ENCODE data around the gene SNX25.

DNA sequence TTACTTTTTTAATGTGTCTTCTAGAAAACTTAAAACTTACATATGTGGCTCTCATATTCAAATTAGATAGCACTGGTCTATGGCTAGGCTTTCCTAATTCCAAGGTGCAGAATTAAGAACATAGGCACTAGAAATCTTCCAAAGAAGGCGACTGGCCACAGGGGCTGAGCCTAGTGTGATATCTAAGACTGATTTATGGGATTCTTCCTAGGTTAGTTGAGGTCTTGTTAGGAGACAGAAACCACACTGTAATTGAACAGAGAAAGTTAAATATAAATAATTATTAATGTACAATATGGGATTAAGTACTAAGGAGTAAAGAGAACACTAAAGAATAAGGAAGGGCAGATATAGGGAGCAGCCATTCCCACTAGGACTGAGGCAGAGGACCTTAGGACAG, 48.3 kb downstream of the SNX25 start:
- TF ChIP-seq GATA2 (IDR thresholded peaks at IDR 0.05; ENCODE audit: low read depth, low read length) (no peak), GATA3 (IDR thresholded peaks at IDR 0.05; ENCODE audit: low read depth, low read length) (no peak)
